HG02885 (cell line): Measurements from ENCODE around the gene DAZAP1.

Experiments used
- ATAC-seq: cut with Tn5 transposase; IDR thresholded peaks from one replicate; pipeline ENCODE4 v1.9.1; 2021; ENCODE audit warnings: mild to moderate bottlenecking; ENCODE audit not compliant: unreplicated experiment, poor library complexity

Gene DAZAP1

GRCh38 chr19:1392939-1393530 is 14.4 kb upstream of the DAZAP1 start:
- no peak for ATAC-seq

GRCh38 chr19:1393841-1394240 is 13.5 kb upstream of the DAZAP1 start:
- no peak for ATAC-seq

GRCh38 chr19:1394252-1395193 is 12.9 kb upstream of the DAZAP1 start:
- no peak for ATAC-seq

- no peak for ATAC-seq
These were observed 12.0 kb upstream of the DAZAP1 start for GRCh38 chr19:1395194-1396018.

GRCh38 chr19:1396019-1396767 is 11.2 kb upstream of the DAZAP1 start:
- ATAC-seq = no peak

GRCh38 chr19:1396768-1397679 is 10.4 kb upstream of the DAZAP1 start:
- ATAC-seq = no peak

- no peak for ATAC-seq
These were observed 9.5 kb upstream of the DAZAP1 start for GRCh38 chr19:1397838-1398237.

GRCh38 chr19:1399079-1399478 is 8.3 kb upstream of the DAZAP1 start:
- ATAC-seq = no peak

- ATAC-seq = no peak
These were observed 7.6 kb upstream of the DAZAP1 start for GRCh38 chr19:1399745-1400144.

- ATAC-seq = no peak
These were observed 6.9 kb upstream of the DAZAP1 start for GRCh38 chr19:1400281-1401137.

- ATAC-seq = no peak
These were observed 6.1 kb upstream of the DAZAP1 start, which contains the start of gene GAMT for GRCh38 chr19:1401138-1401888. GAMT (minus strand) TSS chr19:1401542; CDS start chr19:1401476, 66 bp downstream.

GRCh38 chr19:1401889-1402217 is 5.5 kb upstream of the DAZAP1 start:
- no peak for ATAC-seq

GRCh38 chr19:1402411-1403070 is 4.8 kb upstream of the DAZAP1 start:
- ATAC-seq = no peak

- peak; percentile 81 for ATAC-seq
These were observed 435 bp upstream of the DAZAP1 start for GRCh38 chr19:1406774-1407527.

- no peak for ATAC-seq
These were observed 1.2 kb downstream of the DAZAP1 start for GRCh38 chr19:1408300-1409203.
